ENCODE results near the gene CDH1. TPM values are rescaled to one million over a fixed set of nuclear protein-coding genes. Genes with fewer than 3 reads are reported as not detected.

CDH1 gene
- total RNA-seq, 1 experiment from 2014 or later, result 100 TPM

DNA sequence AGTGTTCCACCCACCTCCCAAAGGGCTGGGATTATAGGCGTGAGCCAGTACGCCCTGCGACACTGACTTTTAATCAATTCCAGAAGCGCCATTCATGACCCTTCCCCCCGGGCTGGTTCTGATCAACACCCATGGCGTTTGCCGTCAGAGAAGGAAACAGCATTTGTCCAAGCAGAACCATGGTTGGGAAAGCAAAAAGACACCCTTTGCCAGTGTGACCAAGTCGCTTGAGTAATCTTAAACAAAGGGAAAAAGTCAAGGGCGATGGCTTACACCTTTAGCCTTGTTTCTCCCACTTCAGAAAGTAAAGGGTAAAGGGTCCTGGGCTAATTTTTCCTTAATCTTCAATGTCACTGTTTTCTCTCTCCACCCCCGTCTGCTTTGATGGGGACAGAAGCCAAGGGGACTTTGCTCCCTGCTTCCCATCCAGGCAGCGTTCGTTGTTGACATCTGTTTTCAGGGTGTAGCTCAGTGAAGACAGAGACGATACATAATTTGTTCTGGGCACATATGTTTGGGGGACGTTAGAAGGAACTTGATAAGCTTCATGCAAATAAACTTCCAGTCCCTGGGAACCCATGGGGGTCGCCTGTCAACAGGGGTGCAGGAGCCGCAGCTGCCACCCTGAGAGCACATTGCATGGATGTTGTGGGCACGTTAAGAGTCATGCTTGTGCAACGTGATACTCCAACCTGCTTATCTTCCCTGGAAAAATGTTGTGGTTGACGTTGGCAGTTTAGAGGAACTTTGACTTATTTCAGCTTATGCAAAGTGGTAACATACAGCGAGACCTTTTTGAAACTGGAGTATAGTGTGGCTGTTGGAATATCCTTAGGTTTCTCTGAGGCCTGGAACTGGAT lies 55.6 kb downstream of the CDH1 start:
- no TSS peak for BruUV-seq (replicated peaks)
- ATAC-seq (peak; percentile 50), DNase-seq (peak; percentile 72)
- Histone ChIP-seq H3K4me1 (ENCODE audit: insufficient read depth, low read length) (peaks cover 41% of the 10 kb centered on the region), H3K27me3 (ENCODE audit: low read length) (no peaks in the 10 kb centered on the region), H3K9me2 (replicated peaks; ENCODE audit: low read length) (no peaks in the 10 kb centered on the region), H3K27ac (ENCODE audit: low read length) (peak overlapping the region; percentile 63), H3K9ac (ENCODE audit: low read length) (no peak overlapping the region), H3F3A (ENCODE audit: low read length, unreplicated experiment) (no peaks in the 10 kb centered on the region), H3K9me3 (ENCODE audit: low read length) (no peaks in the 10 kb centered on the region), H3K4me3 (ENCODE audit: low read length) (no peak overlapping the region), H2AFZ (ENCODE audit: low read length) (no peak overlapping the region), H3K36me3 (ENCODE audit: low read depth, low read length) (no peaks in the 10 kb centered on the region; the same call in 1 of the 2 replicates), H4K20me1 (ENCODE audit: low read length) (no peaks in the 10 kb centered on the region), H3K79me2 (ENCODE audit: low read length) (peaks cover 60% of the 10 kb centered on the region), H3K4me2 (ENCODE audit: low read length) (peak overlapping the region; percentile 55)
- ChIA-PET CTCF (interaction anchor here (0.6 kb wide), 1 partner anchor 1882 kb away, joined by 3 read pairs; no protein-coding TSS in a partner anchor), POLR2A (ENCODE audit: unreplicated experiment) (no interaction called here)
- intact Hi-C loops (cut with micrococcal nuclease), result no loop called here
- no peak for TF ChIP-seq EZH2 (IDR thresholded peaks at IDR 0.05; ENCODE audit: low read length, unreplicated experiment)
- TF ChIP-seq EZH2phosphoT487 (IDR thresholded peaks at IDR 0.05; ENCODE audit: borderline replicate concordance, low read length), result no peak
- TF ChIP-seq, protein P1, sequence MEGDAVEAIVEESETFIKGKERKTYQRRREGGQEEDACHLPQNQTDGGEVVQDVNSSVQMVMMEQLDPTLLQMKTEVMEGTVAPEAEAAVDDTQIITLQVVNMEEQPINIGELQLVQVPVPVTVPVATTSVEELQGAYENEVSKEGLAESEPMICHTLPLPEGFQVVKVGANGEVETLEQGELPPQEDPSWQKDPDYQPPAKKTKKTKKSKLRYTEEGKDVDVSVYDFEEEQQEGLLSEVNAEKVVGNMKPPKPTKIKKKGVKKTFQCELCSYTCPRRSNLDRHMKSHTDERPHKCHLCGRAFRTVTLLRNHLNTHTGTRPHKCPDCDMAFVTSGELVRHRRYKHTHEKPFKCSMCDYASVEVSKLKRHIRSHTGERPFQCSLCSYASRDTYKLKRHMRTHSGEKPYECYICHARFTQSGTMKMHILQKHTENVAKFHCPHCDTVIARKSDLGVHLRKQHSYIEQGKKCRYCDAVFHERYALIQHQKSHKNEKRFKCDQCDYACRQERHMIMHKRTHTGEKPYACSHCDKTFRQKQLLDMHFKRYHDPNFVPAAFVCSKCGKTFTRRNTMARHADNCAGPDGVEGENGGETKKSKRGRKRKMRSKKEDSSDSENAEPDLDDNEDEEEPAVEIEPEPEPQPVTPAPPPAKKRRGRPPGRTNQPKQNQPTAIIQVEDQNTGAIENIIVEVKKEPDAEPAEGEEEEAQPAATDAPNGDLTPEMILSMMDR (conservative IDR thresholded peaks at IDR 0.05; ENCODE audit: low read depth, low read length), result no peak

DNA sequence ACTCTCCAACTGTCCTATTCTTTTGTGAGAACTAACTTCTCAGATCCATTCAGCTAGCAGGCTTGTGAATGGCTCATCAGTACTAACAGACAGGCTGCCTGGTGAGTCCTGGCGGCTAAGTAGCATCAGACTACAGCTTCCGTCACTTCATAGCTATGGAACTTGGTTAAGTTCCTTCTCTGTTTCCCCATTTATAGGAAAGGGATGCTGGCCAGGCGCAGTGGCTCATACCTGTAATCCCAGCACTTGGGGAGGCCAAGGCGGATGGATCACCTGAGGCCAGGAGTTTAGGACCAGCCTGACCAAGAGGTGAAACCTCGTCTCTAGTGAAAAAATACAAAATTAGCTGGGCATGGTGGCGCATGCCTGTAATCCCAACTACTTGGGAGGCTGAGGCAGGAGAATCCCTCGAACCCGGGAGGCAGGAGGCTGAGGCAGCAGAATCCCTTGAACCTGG lies 56.3 kb downstream of the CDH1 start:
- no peaks in the 10 kb centered on the region for H3K9me2 ChIP-seq (replicated peaks; ENCODE audit: low read length)
- H4K20me1 ChIP-seq (ENCODE audit: low read length), result no peaks in the 10 kb centered on the region
- POLR2A ChIA-PET (ENCODE audit: unreplicated experiment), result no interaction called here
- H3K4me2 ChIP-seq (ENCODE audit: low read length), result peak overlapping the region; percentile 55
- BruUV-seq (replicated peaks), result no TSS peak
- no peak overlapping the region for H3K9ac ChIP-seq (ENCODE audit: low read length)
- H3K4me1 ChIP-seq (ENCODE audit: insufficient read depth, low read length), result peaks cover 41% of the 10 kb centered on the region
- H3K27me3 ChIP-seq (ENCODE audit: low read length), result no peaks in the 10 kb centered on the region
- CTCF ChIA-PET, result interaction anchor here (0.6 kb wide), 1 partner anchor 1883 kb away, joined by 3 read pairs; no protein-coding TSS in a partner anchor
- H3K27ac ChIP-seq (ENCODE audit: low read length), result peak overlapping the region; percentile 63
- TF ChIP-seq EZH2 (IDR thresholded peaks at IDR 0.05; ENCODE audit: low read length, unreplicated experiment), result no peak
- no peak for TF ChIP-seq EZH2phosphoT487 (IDR thresholded peaks at IDR 0.05; ENCODE audit: borderline replicate concordance, low read length)
- TF ChIP-seq, protein P1 (conservative IDR thresholded peaks at IDR 0.05; ENCODE audit: low read depth, low read length), result no peak
- no peak for DNase-seq
- ATAC-seq, result no peak
- no peak overlapping the region for H2AFZ ChIP-seq (ENCODE audit: low read length)
- no peak overlapping the region for H3K4me3 ChIP-seq (ENCODE audit: low read length)
- no peaks in the 10 kb centered on the region for H3K9me3 ChIP-seq (ENCODE audit: low read length)
- no peaks in the 10 kb centered on the region for H3K36me3 ChIP-seq (ENCODE audit: low read depth, low read length)
- no peaks in the 10 kb centered on the region for H3F3A ChIP-seq (ENCODE audit: low read length, unreplicated experiment)
- H3K79me2 ChIP-seq (ENCODE audit: low read length), result peaks cover 54% of the 10 kb centered on the region
- intact Hi-C loops (cut with micrococcal nuclease), result no loop called here

DNA sequence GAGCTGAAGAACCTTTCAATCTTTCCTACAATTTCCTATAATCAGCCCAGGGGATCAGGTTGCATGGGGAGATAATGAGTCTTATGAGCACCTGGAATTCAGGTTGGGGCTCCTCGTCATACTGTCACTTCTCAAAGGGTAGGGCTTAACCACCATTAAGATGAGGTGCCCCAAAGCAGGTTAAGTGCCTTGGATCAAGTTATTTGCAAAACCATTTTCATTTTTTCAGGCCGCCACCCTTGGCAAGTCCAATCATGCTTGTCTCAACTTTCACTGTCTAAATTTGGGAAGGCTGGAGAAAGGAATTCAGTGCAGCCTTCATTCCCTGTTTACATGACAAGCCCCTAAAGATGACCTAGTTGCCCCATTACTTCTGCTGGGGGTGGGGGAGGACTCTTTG lies 61.3 kb downstream of the CDH1 start:
- TF ChIP-seq, protein P1 (conservative IDR thresholded peaks at IDR 0.05; ENCODE audit: low read depth, low read length), result no peak
- Histone ChIP-seq H3K9me2 (replicated peaks; ENCODE audit: low read length) (no peaks in the 10 kb centered on the region), H3K27me3 (ENCODE audit: low read length) (no peaks in the 10 kb centered on the region), H3K9ac (ENCODE audit: low read length) (no peak overlapping the region), H3K27ac (ENCODE audit: low read length) (no peak overlapping the region), H3K9me3 (ENCODE audit: low read length) (no peaks in the 10 kb centered on the region), H3K36me3 (ENCODE audit: low read depth, low read length) (peaks cover 17% of the 10 kb centered on the region), H4K20me1 (ENCODE audit: low read length) (no peaks in the 10 kb centered on the region), H3F3A (ENCODE audit: low read length, unreplicated experiment) (no peaks in the 10 kb centered on the region), H2AFZ (ENCODE audit: low read length) (no peak overlapping the region), H3K4me3 (ENCODE audit: low read length) (no peak overlapping the region), H3K4me2 (ENCODE audit: low read length) (no peak overlapping the region), H3K79me2 (ENCODE audit: low read length) (peaks cover 36% of the 10 kb centered on the region), H3K4me1 (ENCODE audit: insufficient read depth, low read length) (peaks cover 27% of the 10 kb centered on the region)
- intact Hi-C loops (cut with micrococcal nuclease), result no loop called here
- CTCF ChIA-PET, result no interaction called here
- ATAC-seq (no peak), DNase-seq (no peak)
- BruUV-seq (replicated peaks), result no TSS peak
- POLR2A ChIA-PET (ENCODE audit: unreplicated experiment), result no interaction called here

Data from PC-3 (cell line).